SK-N-SH (cell line): ENCODE data around the gene MAP3K2. TPM values are rescaled to one million over a fixed set of nuclear protein-coding genes. Genes with fewer than 3 reads are reported as not detected.

Source experiments
- CHD2 ChIP-seq: fragments of 150-350 bp; IDR thresholded peaks from 2 replicates; pipeline ENCODE4 v1.6.1; 2018; ENCODE audit warnings: low read length; ENCODE audit not compliant: partially characterized antibody
- ELF1 ChIP-seq: IDR thresholded peaks from 2 replicates; pipeline ENCODE4 v1.4.0; 2012
- FOSL2 ChIP-seq: IDR thresholded peaks from 2 replicates; pipeline ENCODE4 v1.4.0; 2012; ENCODE audit warnings: low read depth, mild to moderate bottlenecking, moderate library complexity, borderline replicate concordance
- GABPA ChIP-seq: IDR thresholded peaks from 2 replicates; pipeline ENCODE4 v1.4.0; 2012; ENCODE audit warnings: low read depth, mild to moderate bottlenecking
- GATA2 ChIP-seq: sonication (generic); formaldehyde crosslinking; IDR thresholded peaks from 2 replicates; pipeline ENCODE4 v1.5.0; 2020; ENCODE audit warnings: mild to moderate bottlenecking, missing genetic modification reagents
- JUND ChIP-seq: IDR thresholded peaks from 2 replicates; pipeline ENCODE4 v1.4.0; 2012
- MAX ChIP-seq: IDR thresholded peaks from 2 replicates; pipeline ENCODE4 v1.4.0; 2012; ENCODE audit warnings: low read depth
- MEF2A ChIP-seq: IDR thresholded peaks from 2 replicates; pipeline ENCODE4 v1.4.0; 2012; ENCODE audit warnings: low read depth, borderline replicate concordance
- NFIC ChIP-seq: IDR thresholded peaks from 2 replicates; pipeline ENCODE4 v1.4.0; 2012; ENCODE audit warnings: borderline replicate concordance
- POLR2AphosphoS5 ChIP-seq: IDR thresholded peaks from 2 replicates; pipeline ENCODE4 v1.6.1; 2012; ENCODE audit warnings: low read depth, low read length
- RAD21 ChIP-seq: IDR thresholded peaks from 2 replicates; pipeline ENCODE4 v1.6.1; 2012; ENCODE audit warnings: mild to moderate bottlenecking, low read length
- RCOR1 ChIP-seq: fragments of 150-350 bp; IDR thresholded peaks from 2 replicates; pipeline ENCODE4 v1.6.1; 2017; ENCODE audit warnings: antibody characterized with exemption, low read length
- RXRA ChIP-seq: IDR thresholded peaks from 2 replicates; pipeline ENCODE4 v1.4.0; 2012; ENCODE audit warnings: low read depth, mild to moderate bottlenecking, borderline replicate concordance
- SIN3A ChIP-seq: IDR thresholded peaks from 2 replicates; pipeline ENCODE4 v1.6.1; 2012; ENCODE audit warnings: low read depth, mild to moderate bottlenecking, low read length, moderate library complexity, borderline replicate concordance
- SMC3 ChIP-seq: IDR thresholded peaks from 2 replicates; pipeline ENCODE4 v1.6.1; 2012; ENCODE audit warnings: low read depth, low read length, improper control_type of control experiment
- TAF1 ChIP-seq: IDR thresholded peaks from 2 replicates; pipeline ENCODE4 v1.6.1; 2012; ENCODE audit warnings: low read depth, mild to moderate bottlenecking, low read length, moderate library complexity, borderline replicate concordance
- TCF12 ChIP-seq: IDR thresholded peaks from 2 replicates; pipeline ENCODE4 v1.4.0; 2012
- TEAD4 ChIP-seq: IDR thresholded peaks from 2 replicates; pipeline ENCODE4 v1.4.0; 2012; ENCODE audit warnings: mild to moderate bottlenecking, borderline replicate concordance; ENCODE audit not compliant: insufficient read depth
- USF1 ChIP-seq: IDR thresholded peaks from 2 replicates; pipeline ENCODE4 v1.4.0; 2012; ENCODE audit warnings: low read depth, borderline replicate concordance
- YY1 ChIP-seq: IDR thresholded peaks from 2 replicates; pipeline ENCODE4 v1.4.0; 2012; ENCODE audit warnings: low read depth, mild to moderate bottlenecking
- polyA plus RNA-seq, 3 experiments: library from polyadenylated mRNA; depleted of rRNA; stranded (reverse); fragments of >200 nt; gene quantifications; 2 replicates each; pipeline ENCODE4 v1.2.3, GENCODE V29; 2012
- TF ChIP-seq, protein P1 (sequence below): fragments of 150-350 bp; IDR thresholded peaks from 2 replicates; pipeline ENCODE4 v1.6.1; 2016; ENCODE audit warnings: mild to moderate bottlenecking, low read depth, low read length
- TF ChIP-seq, protein P2 (sequence below): IDR thresholded peaks from 2 replicates; pipeline ENCODE4; 2012
- TF ChIP-seq, protein P3 (sequence below): fragments of 150-350 bp; IDR thresholded peaks from 2 replicates; pipeline ENCODE4 v1.6.1; 2017; ENCODE audit warnings: antibody characterized with exemption, low read length, low read depth, borderline replicate concordance
- TF ChIP-seq, protein P4 (sequence below): IDR thresholded peaks from 2 replicates; pipeline ENCODE4 v1.6.1; 2012; ENCODE audit warnings: mild to moderate bottlenecking, low read depth, low read length, moderate library complexity

Gene MAP3K2
- polyA plus RNA-seq, 1 of the 3 experiments (the other 2 are of a cell fraction): 2.7 TPM

DNA sequence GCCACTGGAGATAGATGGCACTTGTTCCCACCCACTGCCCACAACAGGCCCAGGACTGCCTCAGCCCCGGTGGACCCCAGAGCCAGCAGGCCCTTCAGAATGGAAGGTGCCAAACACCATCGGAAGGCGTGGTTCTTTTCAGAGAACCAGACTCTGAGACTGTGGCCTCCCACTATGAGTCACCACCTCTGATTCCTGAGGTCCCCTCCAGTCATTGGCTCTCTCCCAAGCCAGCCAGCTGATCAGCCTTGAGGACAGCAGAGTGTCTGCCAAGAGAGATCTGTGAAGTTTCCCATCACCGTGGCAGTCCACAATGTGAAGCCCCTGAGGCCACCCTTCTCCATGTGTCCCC is 10.4 kb upstream of the MAP3K2 start (continued):
- TF ChIP-seq MAX (peak; percentile 60), NFIC (peak; percentile 97), RCOR1 (no peak), TEAD4 (no peak), RAD21 (no peak), SMC3 (no peak), MEF2A (no peak), TAF1 (no peak), RXRA (no peak), POLR2AphosphoS5 (no peak), GABPA (no peak), FOSL2 (peak; percentile 87), GATA2 (CRISPR knock-in tag) (no peak), JUND (peak; percentile 87), USF1 (no peak), YY1 (no peak), SIN3A (0 out of 2 replicates have a peak, but pooled peaks have one; percentile 17), TCF12 (peak; percentile 72), ELF1 (no peak), CHD2 (no peak)
- TF ChIP-seq, protein P1, sequence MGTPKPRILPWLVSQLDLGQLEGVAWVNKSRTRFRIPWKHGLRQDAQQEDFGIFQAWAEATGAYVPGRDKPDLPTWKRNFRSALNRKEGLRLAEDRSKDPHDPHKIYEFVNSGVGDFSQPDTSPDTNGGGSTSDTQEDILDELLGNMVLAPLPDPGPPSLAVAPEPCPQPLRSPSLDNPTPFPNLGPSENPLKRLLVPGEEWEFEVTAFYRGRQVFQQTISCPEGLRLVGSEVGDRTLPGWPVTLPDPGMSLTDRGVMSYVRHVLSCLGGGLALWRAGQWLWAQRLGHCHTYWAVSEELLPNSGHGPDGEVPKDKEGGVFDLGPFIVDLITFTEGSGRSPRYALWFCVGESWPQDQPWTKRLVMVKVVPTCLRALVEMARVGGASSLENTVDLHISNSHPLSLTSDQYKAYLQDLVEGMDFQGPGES: no peak
- TF ChIP-seq, protein P2, sequence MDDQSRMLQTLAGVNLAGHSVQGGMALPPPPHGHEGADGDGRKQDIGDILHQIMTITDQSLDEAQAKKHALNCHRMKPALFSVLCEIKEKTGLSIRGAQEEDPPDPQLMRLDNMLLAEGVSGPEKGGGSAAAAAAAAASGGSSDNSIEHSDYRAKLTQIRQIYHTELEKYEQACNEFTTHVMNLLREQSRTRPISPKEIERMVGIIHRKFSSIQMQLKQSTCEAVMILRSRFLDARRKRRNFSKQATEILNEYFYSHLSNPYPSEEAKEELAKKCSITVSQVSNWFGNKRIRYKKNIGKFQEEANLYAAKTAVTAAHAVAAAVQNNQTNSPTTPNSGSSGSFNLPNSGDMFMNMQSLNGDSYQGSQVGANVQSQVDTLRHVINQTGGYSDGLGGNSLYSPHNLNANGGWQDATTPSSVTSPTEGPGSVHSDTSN: peak; percentile 81
- TF ChIP-seq, protein P3, sequence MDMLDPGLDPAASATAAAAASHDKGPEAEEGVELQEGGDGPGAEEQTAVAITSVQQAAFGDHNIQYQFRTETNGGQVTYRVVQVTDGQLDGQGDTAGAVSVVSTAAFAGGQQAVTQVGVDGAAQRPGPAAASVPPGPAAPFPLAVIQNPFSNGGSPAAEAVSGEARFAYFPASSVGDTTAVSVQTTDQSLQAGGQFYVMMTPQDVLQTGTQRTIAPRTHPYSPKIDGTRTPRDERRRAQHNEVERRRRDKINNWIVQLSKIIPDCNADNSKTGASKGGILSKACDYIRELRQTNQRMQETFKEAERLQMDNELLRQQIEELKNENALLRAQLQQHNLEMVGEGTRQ: no peak
- TF ChIP-seq, protein P4, sequence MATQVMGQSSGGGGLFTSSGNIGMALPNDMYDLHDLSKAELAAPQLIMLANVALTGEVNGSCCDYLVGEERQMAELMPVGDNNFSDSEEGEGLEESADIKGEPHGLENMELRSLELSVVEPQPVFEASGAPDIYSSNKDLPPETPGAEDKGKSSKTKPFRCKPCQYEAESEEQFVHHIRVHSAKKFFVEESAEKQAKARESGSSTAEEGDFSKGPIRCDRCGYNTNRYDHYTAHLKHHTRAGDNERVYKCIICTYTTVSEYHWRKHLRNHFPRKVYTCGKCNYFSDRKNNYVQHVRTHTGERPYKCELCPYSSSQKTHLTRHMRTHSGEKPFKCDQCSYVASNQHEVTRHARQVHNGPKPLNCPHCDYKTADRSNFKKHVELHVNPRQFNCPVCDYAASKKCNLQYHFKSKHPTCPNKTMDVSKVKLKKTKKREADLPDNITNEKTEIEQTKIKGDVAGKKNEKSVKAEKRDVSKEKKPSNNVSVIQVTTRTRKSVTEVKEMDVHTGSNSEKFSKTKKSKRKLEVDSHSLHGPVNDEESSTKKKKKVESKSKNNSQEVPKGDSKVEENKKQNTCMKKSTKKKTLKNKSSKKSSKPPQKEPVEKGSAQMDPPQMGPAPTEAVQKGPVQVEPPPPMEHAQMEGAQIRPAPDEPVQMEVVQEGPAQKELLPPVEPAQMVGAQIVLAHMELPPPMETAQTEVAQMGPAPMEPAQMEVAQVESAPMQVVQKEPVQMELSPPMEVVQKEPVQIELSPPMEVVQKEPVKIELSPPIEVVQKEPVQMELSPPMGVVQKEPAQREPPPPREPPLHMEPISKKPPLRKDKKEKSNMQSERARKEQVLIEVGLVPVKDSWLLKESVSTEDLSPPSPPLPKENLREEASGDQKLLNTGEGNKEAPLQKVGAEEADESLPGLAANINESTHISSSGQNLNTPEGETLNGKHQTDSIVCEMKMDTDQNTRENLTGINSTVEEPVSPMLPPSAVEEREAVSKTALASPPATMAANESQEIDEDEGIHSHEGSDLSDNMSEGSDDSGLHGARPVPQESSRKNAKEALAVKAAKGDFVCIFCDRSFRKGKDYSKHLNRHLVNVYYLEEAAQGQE: no peak
